ENCODE measurements around the gene HECA.
A peak's percentile ranks its signal among the peaks of the same experiment; 100 is the strongest.

The HECA gene

GRCh38 chr6:139161169-139161568 is 26.3 kb downstream of the HECA start:
- ATAC-seq, result peak; percentile 38 to 39

GRCh38 chr6:139161817-139162284 is 27.0 kb downstream of the HECA start:
- ATAC-seq, result peak; percentile 88 to 94

GRCh38 chr6:139164001-139164400 is 29.1 kb downstream of the HECA start:
- no peak for ATAC-seq

GRCh38 chr6:139165324-139165723 is 30.4 kb downstream of the HECA start:
- ATAC-seq, result no peak

- no peak for ATAC-seq
Measured at GRCh38 chr6:139166238-139166955, 31.5 kb downstream of the HECA start.

GRCh38 chr6:139166956-139167313 is 32.1 kb downstream of the HECA start:
- no peak for ATAC-seq

GRCh38 chr6:139172151-139172550 is 37.3 kb downstream of the HECA start:
- ATAC-seq, result no peak

GRCh38 chr6:139172567-139172966 is 37.7 kb downstream of the HECA start:
- ATAC-seq, result peak; percentile 39 to 51

GRCh38 chr6:139173172-139173571 is 38.3 kb downstream of the HECA start:
- peak; percentile 92 to 94 for ATAC-seq

GRCh38 chr6:139173822-139174221 is 38.9 kb downstream of the HECA start:
- ATAC-seq, result no peak

- no peak for ATAC-seq
Measured at GRCh38 chr6:139174961-139175360, 40.1 kb downstream of the HECA start.

- ATAC-seq, result no peak
Measured at GRCh38 chr6:139175389-139175948, 40.6 kb downstream of the HECA start.

- ATAC-seq, result no peak
Measured at GRCh38 chr6:139181236-139181635, 46.4 kb downstream of the HECA start.

- ATAC-seq, result no peak
Measured at GRCh38 chr6:139184047-139184446, 49.2 kb downstream of the HECA start.

GRCh38 chr6:139184459-139184858 is 49.6 kb downstream of the HECA start:
- peak in 1 of 2 donors; percentile 63 for ATAC-seq

GRCh38 chr6:139186242-139186641 is 51.4 kb downstream of the HECA start:
- peak; percentile 74 to 78 for ATAC-seq

GRCh38 chr6:139186692-139187091 is 51.8 kb downstream of the HECA start:
- ATAC-seq, result no peak

- no peak for ATAC-seq
Measured at GRCh38 chr6:139187489-139187888, 52.6 kb downstream of the HECA start.

GRCh38 chr6:139189665-139190064 is 54.8 kb downstream of the HECA start:
- ATAC-seq, result no peak

- ATAC-seq, result no peak
Measured at GRCh38 chr6:139194740-139195139, 59.9 kb downstream of the HECA start.

GRCh38 chr6:139198529-139199288 is 63.8 kb downstream of the HECA start:
- ATAC-seq, result no peak

- ATAC-seq, result no peak
Measured at GRCh38 chr6:139201378-139201777, 66.5 kb downstream of the HECA start.

GRCh38 chr6:139204978-139205377 is 70.1 kb downstream of the HECA start:
- no peak for ATAC-seq

GRCh38 chr6:139205843-139206242 is 71.0 kb downstream of the HECA start:
- no peak for ATAC-seq

All from activated CD4-positive, CD25-positive, alpha-beta regulatory T cell treated with anti-CD3 and anti-CD28 coated beads, Interleukin-2, amount 50 U/mL, for 24 hours (primary cell).